Neural cell (in vitro differentiated cells): ENCODE results near the gene PPHLN1.

ENCODE experiments used
- EP300 ChIP-seq: fragments of 450-650 bp; conservative IDR thresholded peaks from 2 replicates; pipeline ENCODE4 v1.6.1; 2014; ENCODE audit warnings: antibody characterized with exemption, mild to moderate bottlenecking, moderate library complexity; ENCODE audit not compliant: poor library complexity, severe bottlenecking
- EZH2 ChIP-seq: fragments of 200-600, 300-800 bp; shearing (Covaris generic), sonication (generic); IDR thresholded peaks from 2 replicates; pipeline ENCODE4 v1.6.1; 2014; ENCODE audit warnings: antibody characterized with exemption, low read length, borderline replicate concordance, mild to moderate bottlenecking; ENCODE audit not compliant: insufficient read depth, poor library complexity, severe bottlenecking
- MXI1 ChIP-seq: fragments of 450-650 bp; conservative IDR thresholded peaks from 2 replicates; pipeline ENCODE4 v1.6.1; 2014; ENCODE audit warnings: antibody characterized with exemption, mild to moderate bottlenecking; ENCODE audit not compliant: poor library complexity, severe bottlenecking
- POLR2AphosphoS5 ChIP-seq: IDR thresholded peaks from 2 replicates; pipeline ENCODE4 v1.6.1; 2012
- RAD21 ChIP-seq: fragments of 450-650 bp; conservative IDR thresholded peaks from 2 replicates; pipeline ENCODE4 v1.6.1; 2014; ENCODE audit warnings: antibody characterized with exemption, mild to moderate bottlenecking, moderate library complexity
- SMC3 ChIP-seq: fragments of 450-650 bp; conservative IDR thresholded peaks from 2 replicates; pipeline ENCODE4 v1.6.1; 2014; ENCODE audit warnings: antibody characterized with exemption, mild to moderate bottlenecking, moderate library complexity; ENCODE audit not compliant: poor library complexity
- TAF1 ChIP-seq: IDR thresholded peaks from 2 replicates; pipeline ENCODE4 v1.6.1; 2012; ENCODE audit warnings: low read depth
- TF ChIP-seq, protein P1 (sequence below): fragments of 450-650 bp; IDR thresholded peaks from 2 replicates; pipeline ENCODE4 v1.5.1; 2014; ENCODE audit warnings: antibody characterized with exemption, mild to moderate bottlenecking, moderate library complexity; ENCODE audit not compliant: poor library complexity, severe bottlenecking
- TF ChIP-seq, protein P2 (sequence below): IDR thresholded peaks from 2 replicates; pipeline ENCODE4 v1.6.1; 2012; ENCODE audit warnings: borderline replicate concordance

DNA sequence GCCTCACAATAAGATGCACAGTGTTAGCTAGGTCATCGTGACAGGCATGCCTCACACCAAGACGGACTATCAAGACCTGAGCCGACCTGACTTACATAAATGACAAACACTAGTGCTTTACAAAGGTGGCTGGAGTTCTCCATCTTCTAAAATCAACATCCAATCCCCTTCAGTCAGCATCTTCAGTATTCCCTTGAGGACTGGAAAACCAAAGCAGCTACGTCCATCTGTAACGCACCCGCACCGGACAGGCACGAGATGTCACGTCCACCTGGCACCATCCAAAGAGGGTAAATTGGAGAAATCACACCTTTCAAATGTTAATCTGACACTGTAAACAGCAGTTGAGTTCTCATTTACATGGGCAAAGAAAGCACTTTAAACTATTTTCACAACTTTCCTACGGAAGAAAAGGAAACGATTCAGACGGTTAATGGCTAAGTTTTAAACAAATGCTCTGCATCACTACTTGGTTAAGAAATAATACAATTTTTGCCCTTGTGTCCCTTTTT is 133.4 kb downstream of the PPHLN1 start:
- TF ChIP-seq, protein P1, sequence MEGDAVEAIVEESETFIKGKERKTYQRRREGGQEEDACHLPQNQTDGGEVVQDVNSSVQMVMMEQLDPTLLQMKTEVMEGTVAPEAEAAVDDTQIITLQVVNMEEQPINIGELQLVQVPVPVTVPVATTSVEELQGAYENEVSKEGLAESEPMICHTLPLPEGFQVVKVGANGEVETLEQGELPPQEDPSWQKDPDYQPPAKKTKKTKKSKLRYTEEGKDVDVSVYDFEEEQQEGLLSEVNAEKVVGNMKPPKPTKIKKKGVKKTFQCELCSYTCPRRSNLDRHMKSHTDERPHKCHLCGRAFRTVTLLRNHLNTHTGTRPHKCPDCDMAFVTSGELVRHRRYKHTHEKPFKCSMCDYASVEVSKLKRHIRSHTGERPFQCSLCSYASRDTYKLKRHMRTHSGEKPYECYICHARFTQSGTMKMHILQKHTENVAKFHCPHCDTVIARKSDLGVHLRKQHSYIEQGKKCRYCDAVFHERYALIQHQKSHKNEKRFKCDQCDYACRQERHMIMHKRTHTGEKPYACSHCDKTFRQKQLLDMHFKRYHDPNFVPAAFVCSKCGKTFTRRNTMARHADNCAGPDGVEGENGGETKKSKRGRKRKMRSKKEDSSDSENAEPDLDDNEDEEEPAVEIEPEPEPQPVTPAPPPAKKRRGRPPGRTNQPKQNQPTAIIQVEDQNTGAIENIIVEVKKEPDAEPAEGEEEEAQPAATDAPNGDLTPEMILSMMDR = no peak
- TF ChIP-seq EP300 (no peak), EZH2 (no peak), POLR2AphosphoS5 (no peak), TAF1 (no peak), MXI1 (no peak), RAD21 (no peak), SMC3 (no peak)
- TF ChIP-seq, protein P2, sequence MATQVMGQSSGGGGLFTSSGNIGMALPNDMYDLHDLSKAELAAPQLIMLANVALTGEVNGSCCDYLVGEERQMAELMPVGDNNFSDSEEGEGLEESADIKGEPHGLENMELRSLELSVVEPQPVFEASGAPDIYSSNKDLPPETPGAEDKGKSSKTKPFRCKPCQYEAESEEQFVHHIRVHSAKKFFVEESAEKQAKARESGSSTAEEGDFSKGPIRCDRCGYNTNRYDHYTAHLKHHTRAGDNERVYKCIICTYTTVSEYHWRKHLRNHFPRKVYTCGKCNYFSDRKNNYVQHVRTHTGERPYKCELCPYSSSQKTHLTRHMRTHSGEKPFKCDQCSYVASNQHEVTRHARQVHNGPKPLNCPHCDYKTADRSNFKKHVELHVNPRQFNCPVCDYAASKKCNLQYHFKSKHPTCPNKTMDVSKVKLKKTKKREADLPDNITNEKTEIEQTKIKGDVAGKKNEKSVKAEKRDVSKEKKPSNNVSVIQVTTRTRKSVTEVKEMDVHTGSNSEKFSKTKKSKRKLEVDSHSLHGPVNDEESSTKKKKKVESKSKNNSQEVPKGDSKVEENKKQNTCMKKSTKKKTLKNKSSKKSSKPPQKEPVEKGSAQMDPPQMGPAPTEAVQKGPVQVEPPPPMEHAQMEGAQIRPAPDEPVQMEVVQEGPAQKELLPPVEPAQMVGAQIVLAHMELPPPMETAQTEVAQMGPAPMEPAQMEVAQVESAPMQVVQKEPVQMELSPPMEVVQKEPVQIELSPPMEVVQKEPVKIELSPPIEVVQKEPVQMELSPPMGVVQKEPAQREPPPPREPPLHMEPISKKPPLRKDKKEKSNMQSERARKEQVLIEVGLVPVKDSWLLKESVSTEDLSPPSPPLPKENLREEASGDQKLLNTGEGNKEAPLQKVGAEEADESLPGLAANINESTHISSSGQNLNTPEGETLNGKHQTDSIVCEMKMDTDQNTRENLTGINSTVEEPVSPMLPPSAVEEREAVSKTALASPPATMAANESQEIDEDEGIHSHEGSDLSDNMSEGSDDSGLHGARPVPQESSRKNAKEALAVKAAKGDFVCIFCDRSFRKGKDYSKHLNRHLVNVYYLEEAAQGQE = no peak
